ENCODE results near the gene FNDC10.

Gene FNDC10

DNA sequence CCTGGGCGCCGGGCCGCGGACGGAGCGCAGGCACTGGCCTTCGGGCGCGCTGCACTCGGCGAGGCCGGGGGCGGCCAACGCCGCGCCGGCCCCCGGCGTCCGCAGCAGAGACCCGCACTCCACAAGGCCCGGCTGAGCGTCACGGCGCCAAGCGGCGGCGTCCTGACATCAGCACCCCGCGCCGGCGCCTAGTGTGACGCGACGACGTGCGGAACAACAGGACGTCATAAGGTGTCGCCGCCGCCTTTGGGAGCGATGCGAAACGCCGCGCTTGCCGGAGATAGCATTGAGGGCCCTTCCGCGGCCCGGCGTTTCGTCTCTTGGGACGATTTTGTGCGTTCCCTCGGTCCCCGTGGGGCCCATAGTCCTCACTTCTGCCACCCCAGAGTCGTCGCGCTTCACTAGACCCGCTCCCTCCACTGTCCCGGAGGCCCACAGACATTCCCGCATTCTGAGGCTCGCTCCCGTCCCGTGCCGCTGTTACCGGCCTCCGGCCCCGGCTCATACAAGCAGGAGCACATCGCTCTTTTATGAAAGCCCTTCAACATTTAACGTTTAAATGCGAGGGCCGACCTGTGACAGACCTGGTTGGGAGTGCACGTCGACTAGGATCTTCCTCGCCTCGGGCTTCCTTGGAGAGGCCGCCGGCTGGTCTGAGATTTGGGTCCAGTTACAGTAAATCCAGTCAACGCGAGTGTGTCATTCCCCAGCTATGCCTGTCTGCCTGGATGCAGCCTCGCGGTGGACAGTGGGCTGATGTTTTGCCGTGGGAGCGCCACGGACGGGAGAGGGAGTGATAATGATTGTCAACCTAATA, 25.0 kb downstream of the FNDC10 start, which contains the start of gene SSU72:
Gene SSU72 (minus strand): TSS at position 143 of the 817 bp plus-strand sequence. CDS start 306 bp downstream, outside the sequence.
- Histone ChIP-seq H3K9ac (ENCODE audit: low read length) (peak within 1 kb of the TSS; percentile 100), H3K4me1 (ENCODE audit: control insufficient read depth, insufficient read depth, low read length) (peaks cover 10% of the 10 kb centered on the region), H3K27ac (ENCODE audit: low read depth, low read length) (peak within 1 kb of the TSS; percentile 100), H3K36me3 (ENCODE audit: control insufficient read depth, insufficient read depth, low read length) (no peaks in the 10 kb centered on the region), H3K27me3 (ENCODE audit: control insufficient read depth, insufficient read depth, low read length) (no peaks in the 10 kb centered on the region), H3K4me3 (ENCODE audit: low read length) (peak within 1 kb of the TSS; percentile 100)

DNA sequence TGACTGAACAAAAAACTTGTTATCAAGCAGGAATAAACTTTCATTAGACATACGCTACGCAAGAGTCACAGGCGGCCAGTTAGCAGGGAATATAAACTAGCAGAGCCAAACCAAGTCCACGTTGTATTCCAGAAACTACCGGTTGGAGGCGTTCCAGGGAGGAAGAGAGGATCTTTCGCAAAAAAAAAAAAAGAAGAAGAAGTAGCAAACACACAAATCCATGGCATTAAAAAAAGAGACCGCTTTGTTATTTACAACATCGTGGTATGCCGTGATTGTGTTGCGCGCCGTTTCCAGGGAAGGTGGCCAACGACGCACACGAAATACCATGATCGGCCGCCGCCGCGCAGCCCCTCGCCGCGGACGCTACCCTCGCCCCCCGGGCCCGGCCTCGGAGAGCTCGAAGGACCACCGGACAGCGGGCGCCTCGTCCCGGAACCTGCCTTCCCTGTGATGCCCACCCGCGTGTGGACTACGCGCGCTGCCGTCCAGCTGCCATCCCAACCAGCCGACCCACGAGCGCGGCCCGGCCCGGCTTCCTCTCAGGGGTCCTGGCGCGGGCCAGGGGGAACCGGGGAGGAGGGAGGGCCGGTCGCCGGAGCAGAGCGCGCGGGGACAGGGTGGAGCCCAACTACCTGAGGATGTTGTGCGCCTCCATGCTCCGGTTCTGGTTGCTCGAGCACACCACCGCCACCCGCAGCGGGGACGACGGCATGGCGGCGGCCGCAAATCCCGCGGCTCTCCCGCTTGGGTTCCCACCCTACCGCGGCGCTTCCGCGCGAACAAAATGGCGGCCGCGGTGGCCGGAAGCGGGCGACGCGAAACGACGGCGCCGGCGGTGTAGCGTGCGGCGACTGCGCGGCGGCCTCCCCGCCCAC, 25.9 kb downstream of the FNDC10 start:
- Histone ChIP-seq H3K9ac (ENCODE audit: low read length) (peak overlapping the region; percentile 91), H3K27me3 (ENCODE audit: control insufficient read depth, insufficient read depth, low read length) (no peaks in the 10 kb centered on the region), H3K4me1 (ENCODE audit: control insufficient read depth, insufficient read depth, low read length) (peaks cover 10% of the 10 kb centered on the region), H3K27ac (ENCODE audit: low read depth, low read length) (peak overlapping the region; percentile 100), H3K36me3 (ENCODE audit: control insufficient read depth, insufficient read depth, low read length) (no peaks in the 10 kb centered on the region), H3K4me3 (ENCODE audit: low read length) (peak overlapping the region; percentile 100)

DNA sequence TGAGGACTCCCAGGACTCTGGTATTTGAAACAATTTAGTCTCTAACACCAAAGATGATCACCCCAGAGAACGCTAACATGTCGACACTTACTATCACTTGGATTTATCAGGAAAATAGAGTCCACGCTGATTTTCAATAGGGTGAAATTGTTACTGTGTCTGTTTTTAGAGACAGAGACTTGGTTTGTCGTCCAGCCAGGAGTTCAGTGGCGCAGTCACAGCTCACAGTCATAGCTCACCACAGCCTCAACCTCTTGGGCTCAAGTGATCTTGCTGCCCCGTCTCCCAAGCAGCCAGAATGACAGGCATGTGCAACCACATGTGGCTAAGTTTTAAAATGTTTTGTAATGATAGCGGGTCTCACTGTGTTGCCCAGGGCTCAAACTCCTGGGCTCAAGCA, 30.6 kb downstream of the FNDC10 start:
- peaks cover 6% of the 10 kb centered on the region for H3K4me1 ChIP-seq (ENCODE audit: control insufficient read depth, insufficient read depth, low read length)
- no peaks in the 10 kb centered on the region for H3K27me3 ChIP-seq (ENCODE audit: control insufficient read depth, insufficient read depth, low read length)
- H3K4me3 ChIP-seq (ENCODE audit: low read length): no peak overlapping the region
- H3K27ac ChIP-seq (ENCODE audit: low read depth, low read length): no peak overlapping the region
- H3K9ac ChIP-seq (ENCODE audit: low read length): no peak overlapping the region
- H3K36me3 ChIP-seq (ENCODE audit: control insufficient read depth, insufficient read depth, low read length): peaks cover 8% of the 10 kb centered on the region

DNA sequence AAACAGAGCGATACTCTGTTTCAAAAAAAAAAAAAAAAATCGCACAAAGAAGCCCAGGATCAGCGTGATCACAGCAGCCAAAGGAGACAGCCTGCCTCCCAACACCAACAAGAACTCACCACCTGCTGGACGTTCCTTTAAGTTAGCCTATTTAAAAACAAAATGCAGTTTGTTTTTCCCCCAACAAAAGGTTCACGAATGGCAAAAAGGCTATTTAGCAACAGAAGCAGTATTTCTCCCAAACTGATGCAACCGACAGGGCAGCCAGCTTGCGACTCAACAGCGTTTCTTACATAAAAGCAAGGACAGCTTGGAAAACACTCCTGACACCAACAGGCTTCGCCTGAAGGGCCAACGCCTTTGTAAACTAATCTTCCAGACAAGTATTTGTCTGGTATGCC, 32.0 kb downstream of the FNDC10 start:
- Histone ChIP-seq H3K27me3 (ENCODE audit: control insufficient read depth, insufficient read depth, low read length) (no peaks in the 10 kb centered on the region), H3K36me3 (ENCODE audit: control insufficient read depth, insufficient read depth, low read length) (peaks cover 17% of the 10 kb centered on the region), H3K9ac (ENCODE audit: low read length) (no peak overlapping the region), H3K4me1 (ENCODE audit: control insufficient read depth, insufficient read depth, low read length) (no peaks in the 10 kb centered on the region), H3K27ac (ENCODE audit: low read depth, low read length) (no peak overlapping the region), H3K4me3 (ENCODE audit: low read length) (no peak overlapping the region)

DNA sequence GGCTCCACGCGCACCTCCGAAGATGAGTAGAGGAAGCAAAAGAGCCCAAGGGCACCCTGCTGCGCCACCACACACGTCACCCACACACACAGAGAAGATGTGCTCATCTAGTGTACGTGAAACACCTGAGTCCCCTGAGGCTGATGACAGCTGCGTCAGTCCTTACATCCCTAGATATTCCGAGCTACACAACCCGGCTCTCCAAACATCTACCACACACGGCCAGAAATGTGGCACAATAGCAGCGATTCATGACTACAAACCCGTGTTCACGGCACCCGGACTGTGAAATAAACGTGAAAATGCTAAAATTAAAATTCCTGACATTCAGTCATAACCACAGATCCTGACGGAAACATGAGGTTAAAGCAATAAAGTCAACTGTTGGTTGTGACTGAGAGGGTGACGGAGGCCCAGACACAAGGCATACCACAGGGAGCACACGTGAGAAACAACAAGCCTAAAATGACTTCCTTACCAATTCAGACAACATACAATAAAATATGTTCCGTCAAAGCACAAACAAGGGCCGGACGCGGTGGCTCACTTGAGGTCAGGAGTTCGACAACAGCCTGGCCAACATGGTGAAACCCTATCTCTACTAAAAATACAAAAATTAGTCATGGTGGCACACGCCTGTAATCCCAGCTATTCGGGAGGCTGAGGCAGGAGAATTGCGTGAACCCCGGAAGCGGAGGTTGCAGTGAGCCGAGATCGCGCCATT, 32.6 kb downstream of the FNDC10 start:
- H3K36me3 ChIP-seq (ENCODE audit: control insufficient read depth, insufficient read depth, low read length): peaks cover 22% of the 10 kb centered on the region
- no peak overlapping the region for H3K9ac ChIP-seq (ENCODE audit: low read length)
- no peak overlapping the region for H3K27ac ChIP-seq (ENCODE audit: low read depth, low read length)
- no peaks in the 10 kb centered on the region for H3K27me3 ChIP-seq (ENCODE audit: control insufficient read depth, insufficient read depth, low read length)
- no peaks in the 10 kb centered on the region for H3K4me1 ChIP-seq (ENCODE audit: control insufficient read depth, insufficient read depth, low read length)
- no peak overlapping the region for H3K4me3 ChIP-seq (ENCODE audit: low read length)

DNA sequence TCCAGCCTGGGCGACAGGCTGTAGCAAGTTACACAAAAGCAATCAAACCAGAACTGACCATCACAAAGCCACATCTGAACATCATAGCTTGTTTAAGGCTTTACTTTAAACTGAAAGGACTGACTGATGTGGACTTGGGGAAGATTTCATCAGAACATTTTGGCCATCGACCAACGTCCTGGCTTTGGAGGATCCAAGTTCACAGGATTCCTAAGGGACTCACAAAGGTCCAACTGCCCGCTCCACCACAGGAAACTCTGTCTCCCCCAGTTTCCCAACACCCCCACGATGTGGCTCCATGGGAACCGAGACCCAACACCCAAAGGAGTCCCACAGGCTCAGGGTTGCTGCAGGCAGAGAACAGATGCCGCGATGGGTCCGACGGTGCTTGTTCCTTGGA, 34.6 kb downstream of the FNDC10 start:
- Histone ChIP-seq H3K27ac (ENCODE audit: low read depth, low read length) (no peak overlapping the region), H3K9ac (ENCODE audit: low read length) (no peak overlapping the region), H3K4me3 (ENCODE audit: low read length) (no peak overlapping the region), H3K27me3 (ENCODE audit: control insufficient read depth, insufficient read depth, low read length) (no peaks in the 10 kb centered on the region), H3K36me3 (ENCODE audit: control insufficient read depth, insufficient read depth, low read length) (peaks cover 34% of the 10 kb centered on the region), H3K4me1 (ENCODE audit: control insufficient read depth, insufficient read depth, low read length) (no peaks in the 10 kb centered on the region)

DNA sequence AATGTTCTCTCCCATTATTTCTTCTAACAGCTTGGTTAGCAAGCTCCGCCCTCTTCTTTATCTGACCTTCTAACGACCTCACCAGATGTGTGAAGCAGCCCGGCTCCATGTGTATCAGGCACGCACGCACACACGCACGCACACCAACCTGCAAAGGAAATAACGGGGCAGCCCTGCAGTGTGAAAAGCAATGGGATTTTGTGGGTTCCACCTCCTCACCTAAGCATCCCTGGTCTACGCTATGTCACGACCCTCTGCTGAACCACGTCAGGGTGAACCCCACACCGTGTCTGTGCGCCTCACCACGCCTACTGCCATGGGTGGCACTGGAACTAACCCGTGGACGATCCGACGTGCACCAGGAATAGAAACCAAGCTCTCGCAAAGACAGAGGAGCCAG, 35.7 kb downstream of the FNDC10 start:
- H3K4me1 ChIP-seq (ENCODE audit: control insufficient read depth, insufficient read depth, low read length): no peaks in the 10 kb centered on the region
- H3K27me3 ChIP-seq (ENCODE audit: control insufficient read depth, insufficient read depth, low read length): no peaks in the 10 kb centered on the region
- H3K4me3 ChIP-seq (ENCODE audit: low read length): no peak overlapping the region
- H3K27ac ChIP-seq (ENCODE audit: low read depth, low read length): no peak overlapping the region
- peaks cover 36% of the 10 kb centered on the region for H3K36me3 ChIP-seq (ENCODE audit: control insufficient read depth, insufficient read depth, low read length)
- no peak overlapping the region for H3K9ac ChIP-seq (ENCODE audit: low read length)

DNA sequence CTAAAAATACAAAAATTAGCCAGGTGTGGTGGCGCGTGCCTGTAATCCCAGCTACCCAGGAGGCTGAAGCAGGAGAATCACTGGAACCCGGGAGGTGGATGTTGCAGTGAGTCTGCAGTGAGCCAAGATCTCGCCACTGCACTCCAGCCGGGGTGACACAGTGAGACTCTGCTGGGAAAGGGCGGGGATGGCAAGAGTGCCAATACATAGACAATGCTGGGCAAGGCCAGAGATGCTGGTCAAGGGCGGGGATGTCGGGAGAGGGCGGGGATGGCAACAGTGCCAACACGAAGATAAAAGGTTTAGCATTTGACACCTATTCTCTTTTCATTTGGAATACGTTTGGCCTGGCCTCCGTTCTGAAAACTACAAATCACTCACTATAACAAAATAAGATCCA, 36.2 kb downstream of the FNDC10 start:
- peaks cover 36% of the 10 kb centered on the region for H3K36me3 ChIP-seq (ENCODE audit: control insufficient read depth, insufficient read depth, low read length)

DNA sequence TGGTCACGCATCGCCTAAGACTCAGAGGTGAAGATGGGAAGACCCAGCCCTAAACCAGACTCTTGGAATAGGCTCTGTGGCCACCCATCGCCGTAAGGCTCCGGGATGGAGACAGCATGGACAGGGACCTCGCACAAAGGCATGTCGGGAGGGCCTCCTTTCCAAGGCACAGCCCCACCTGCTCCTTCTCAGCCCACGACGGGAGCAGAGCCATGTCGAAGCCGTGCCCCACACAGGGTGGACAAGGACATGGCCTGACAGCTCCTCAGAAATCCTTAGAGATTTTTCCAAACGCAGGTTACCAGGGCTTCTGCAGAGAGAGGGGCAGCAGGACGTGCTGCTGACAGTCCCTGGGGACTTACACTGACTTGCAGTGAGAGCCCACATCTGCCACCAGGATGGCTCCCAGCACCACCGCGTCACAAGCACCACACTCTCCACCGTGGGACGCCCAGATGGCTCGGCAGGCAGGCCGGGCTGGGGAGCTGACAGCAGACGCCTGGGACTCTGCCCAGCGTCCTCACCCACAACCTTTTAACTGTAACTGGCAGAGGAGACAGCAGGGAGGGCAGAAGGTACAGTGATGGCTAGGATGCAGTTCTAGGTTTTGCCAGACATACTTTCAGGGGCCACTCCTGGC, 37.3 kb downstream of the FNDC10 start:
- Histone ChIP-seq H3K27me3 (ENCODE audit: control insufficient read depth, insufficient read depth, low read length) (no peaks in the 10 kb centered on the region), H3K9ac (ENCODE audit: low read length) (no peak overlapping the region), H3K4me1 (ENCODE audit: control insufficient read depth, insufficient read depth, low read length) (no peaks in the 10 kb centered on the region), H3K27ac (ENCODE audit: low read depth, low read length) (no peak overlapping the region), H3K36me3 (ENCODE audit: control insufficient read depth, insufficient read depth, low read length) (peaks cover 36% of the 10 kb centered on the region), H3K4me3 (ENCODE audit: low read length) (no peak overlapping the region)

More for the DNA sequence above, 36.2 kb downstream of the FNDC10 start:
- Histone ChIP-seq H3K4me3 (ENCODE audit: low read length) (no peak overlapping the region), H3K4me1 (ENCODE audit: control insufficient read depth, insufficient read depth, low read length) (no peaks in the 10 kb centered on the region), H3K27me3 (ENCODE audit: control insufficient read depth, insufficient read depth, low read length) (no peaks in the 10 kb centered on the region), H3K27ac (ENCODE audit: low read depth, low read length) (no peak overlapping the region), H3K9ac (ENCODE audit: low read length) (no peak overlapping the region)

DNA sequence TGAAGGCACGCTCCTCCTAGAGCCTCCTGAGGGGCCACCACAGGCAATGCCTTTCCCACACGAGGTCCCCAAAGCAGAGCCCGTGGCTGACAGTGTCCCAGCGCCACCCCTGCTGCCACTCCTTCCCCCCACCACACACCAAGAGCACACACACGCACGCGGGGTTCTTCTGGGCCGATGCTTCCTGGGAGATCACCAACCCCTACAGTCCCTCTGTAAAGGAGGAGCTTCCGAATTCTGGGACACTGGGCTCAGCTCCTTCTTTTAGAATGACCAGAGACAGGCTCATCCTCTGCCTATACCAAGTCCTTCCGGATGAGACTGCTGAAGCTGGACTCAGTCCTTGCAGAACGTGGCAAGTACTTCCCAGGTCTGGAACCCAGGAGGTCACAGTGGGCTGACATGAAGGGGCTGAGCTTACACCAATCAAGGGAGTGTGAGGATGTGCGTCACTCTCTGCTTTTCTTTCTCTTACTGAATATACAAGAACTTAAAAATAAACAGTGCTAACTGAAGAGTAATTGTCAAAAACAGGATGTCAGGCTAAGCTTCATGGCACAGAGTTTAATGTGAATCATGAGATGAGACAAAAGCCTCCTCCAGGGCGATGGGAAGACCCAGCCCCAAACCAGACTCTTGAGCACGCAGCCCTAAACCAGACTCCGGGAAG, 38.0 kb downstream of the FNDC10 start:
- no peaks in the 10 kb centered on the region for H3K27me3 ChIP-seq (ENCODE audit: control insufficient read depth, insufficient read depth, low read length)
- H3K9ac ChIP-seq (ENCODE audit: low read length): no peak overlapping the region
- H3K27ac ChIP-seq (ENCODE audit: low read depth, low read length): no peak overlapping the region
- no peak overlapping the region for H3K4me3 ChIP-seq (ENCODE audit: low read length)
- peaks cover 36% of the 10 kb centered on the region for H3K36me3 ChIP-seq (ENCODE audit: control insufficient read depth, insufficient read depth, low read length)
- H3K4me1 ChIP-seq (ENCODE audit: control insufficient read depth, insufficient read depth, low read length): no peaks in the 10 kb centered on the region

DNA sequence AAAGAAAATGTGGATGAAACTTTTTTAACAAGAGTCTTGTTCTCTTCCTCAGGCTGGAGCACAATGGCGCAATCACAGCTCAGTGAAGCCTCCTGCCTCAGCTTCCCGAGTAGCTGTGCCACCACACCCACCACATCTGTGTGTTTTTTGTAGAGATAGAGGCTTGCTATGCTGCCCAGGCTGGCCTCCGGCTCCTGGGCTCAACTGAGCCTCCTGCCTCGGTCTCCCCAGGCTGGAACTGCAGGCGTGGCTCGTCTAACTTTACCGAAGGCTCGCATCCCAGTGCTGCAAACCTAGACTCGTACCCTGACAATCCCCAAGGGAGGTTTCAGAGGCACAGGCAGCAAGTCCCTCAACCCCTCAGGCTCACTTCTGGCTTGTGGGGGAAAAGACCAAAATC, 39.8 kb downstream of the FNDC10 start:
- no peak overlapping the region for H3K27ac ChIP-seq (ENCODE audit: low read depth, low read length)
- H3K4me3 ChIP-seq (ENCODE audit: low read length): no peak overlapping the region
- no peaks in the 10 kb centered on the region for H3K4me1 ChIP-seq (ENCODE audit: control insufficient read depth, insufficient read depth, low read length)
- H3K27me3 ChIP-seq (ENCODE audit: control insufficient read depth, insufficient read depth, low read length): no peaks in the 10 kb centered on the region
- peaks cover 31% of the 10 kb centered on the region for H3K36me3 ChIP-seq (ENCODE audit: control insufficient read depth, insufficient read depth, low read length)
- H3K9ac ChIP-seq (ENCODE audit: low read length): no peak overlapping the region

Measured in rectal smooth muscle tissue (tissue), 1 donor.